Neuron (in vitro differentiated cells): ENCODE data around the gene FBXL5.

Experiments
- H2AFZ ChIP-seq: one replicate; pipeline ENCODE4 v1.6.1; 2013; ENCODE audit warnings: low read depth, mild to moderate bottlenecking, inconsistent platforms, low read length, moderate library complexity
- H3K27me3 ChIP-seq: one replicate; pipeline ENCODE4 v1.6.1; 2013; ENCODE audit warnings: low read length; ENCODE audit not compliant: insufficient read depth
- H3K36me3 ChIP-seq: one replicate; pipeline ENCODE4 v1.6.1; 2013; ENCODE audit warnings: low read length; ENCODE audit not compliant: insufficient read depth
- H3K4me1 ChIP-seq: one replicate; pipeline ENCODE4 v1.6.1; 2013; ENCODE audit warnings: low read length; ENCODE audit not compliant: insufficient read depth
- H3K4me3 ChIP-seq: 2 replicates; pipeline ENCODE4 v1.5.1; 2013; ENCODE audit warnings: mild to moderate bottlenecking, low read length, moderate library complexity
- H3K9me3 ChIP-seq: one replicate; pipeline ENCODE4 v1.6.1; 2013; ENCODE audit warnings: low read length

FBXL5 gene

DNA sequence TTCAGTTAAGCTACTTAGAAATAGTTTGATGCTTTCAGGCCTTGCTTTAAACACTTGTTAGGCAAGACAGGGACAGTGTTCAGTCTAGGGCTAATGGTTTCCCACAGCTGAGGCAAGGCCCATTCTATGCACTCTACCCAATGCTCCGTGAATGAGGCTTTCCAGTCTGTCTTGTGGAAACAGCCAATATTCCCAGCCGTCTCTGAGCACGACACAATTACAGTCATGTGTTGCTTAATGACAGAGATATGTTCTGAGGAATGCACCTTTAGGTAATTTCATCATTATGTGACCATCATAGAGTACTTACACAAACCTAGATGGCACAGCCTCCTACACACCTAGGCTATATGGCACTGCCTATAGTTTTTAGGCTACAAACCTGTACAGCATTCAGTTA lies 16.9 kb upstream of the FBXL5 start:
- no peak overlapping the region for H3K4me3 ChIP-seq
- no peaks in the 10 kb centered on the region for H3K27me3 ChIP-seq
- no peaks in the 10 kb centered on the region for H3K4me1 ChIP-seq
- peaks cover 22% of the 10 kb centered on the region for H3K36me3 ChIP-seq
- H3K9me3 ChIP-seq = peaks cover 2% of the 10 kb centered on the region
- no peak overlapping the region for H2AFZ ChIP-seq

DNA sequence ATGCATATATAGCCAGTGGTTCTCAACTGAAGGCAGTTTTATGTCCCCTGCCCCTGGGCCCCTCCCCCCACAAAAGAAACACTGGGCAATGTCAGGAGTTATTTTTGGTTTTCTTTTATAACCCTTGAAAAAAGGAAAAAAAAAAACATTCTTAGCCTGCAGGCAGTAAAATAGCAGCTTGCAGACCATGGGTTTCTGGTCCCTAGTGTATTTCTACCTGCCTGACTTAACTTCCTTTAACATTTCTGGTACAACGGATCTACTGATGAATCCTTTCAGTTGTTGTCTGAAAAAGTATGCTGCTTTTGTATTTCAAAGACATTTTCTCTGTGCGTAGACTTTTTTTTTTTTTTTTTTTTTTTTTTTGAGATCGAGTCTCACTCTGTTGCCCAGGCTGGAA lies 15.4 kb upstream of the FBXL5 start:
- no peaks in the 10 kb centered on the region for H3K27me3 ChIP-seq
- H3K36me3 ChIP-seq = peaks cover 31% of the 10 kb centered on the region
- H3K4me1 ChIP-seq = no peaks in the 10 kb centered on the region
- H3K9me3 ChIP-seq = peaks cover 2% of the 10 kb centered on the region
- H3K4me3 ChIP-seq = no peak overlapping the region
- no peak overlapping the region for H2AFZ ChIP-seq

DNA sequence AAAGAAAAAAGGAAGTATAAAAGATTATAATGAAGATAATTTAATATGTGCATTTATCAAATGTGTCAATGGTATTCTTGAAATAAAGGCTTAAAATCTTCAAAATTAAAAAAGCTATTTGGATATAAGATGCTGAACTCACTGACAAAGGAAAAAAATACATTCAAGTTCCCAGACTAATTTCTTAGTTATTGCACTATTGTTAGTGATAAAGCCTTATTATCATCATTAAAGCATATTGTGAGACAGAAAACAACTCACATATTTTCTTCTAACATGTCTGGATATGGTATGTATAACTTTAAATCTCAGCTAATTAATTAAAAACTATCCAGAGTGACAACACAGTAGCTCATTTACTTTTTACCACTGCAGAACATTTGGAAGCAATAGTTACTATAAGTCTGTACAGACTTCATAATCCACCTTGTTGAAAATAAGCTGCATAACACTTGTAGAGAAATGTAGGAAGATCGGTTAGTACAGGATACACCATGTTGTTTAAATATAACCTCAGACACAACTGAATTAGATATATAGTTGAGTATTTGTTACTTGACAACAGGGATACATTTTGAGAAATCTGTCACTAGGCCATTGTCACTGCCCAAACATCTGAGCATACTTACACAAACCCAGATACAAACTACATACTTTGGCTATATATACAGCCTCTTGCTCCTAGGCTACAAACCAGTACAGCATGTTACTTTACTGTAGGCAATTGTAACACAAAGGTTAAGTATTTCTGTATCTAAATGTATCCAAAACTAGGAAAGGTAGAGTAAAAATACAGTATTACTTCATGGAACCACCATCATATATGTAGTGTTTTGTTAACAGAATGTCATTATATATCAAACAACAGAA lies 13.6 kb upstream of the FBXL5 start:
- H2AFZ ChIP-seq = no peak overlapping the region
- no peaks in the 10 kb centered on the region for H3K4me1 ChIP-seq
- no peaks in the 10 kb centered on the region for H3K27me3 ChIP-seq
- H3K9me3 ChIP-seq = peaks cover 2% of the 10 kb centered on the region
- peaks cover 33% of the 10 kb centered on the region for H3K36me3 ChIP-seq
- no peak overlapping the region for H3K4me3 ChIP-seq

DNA sequence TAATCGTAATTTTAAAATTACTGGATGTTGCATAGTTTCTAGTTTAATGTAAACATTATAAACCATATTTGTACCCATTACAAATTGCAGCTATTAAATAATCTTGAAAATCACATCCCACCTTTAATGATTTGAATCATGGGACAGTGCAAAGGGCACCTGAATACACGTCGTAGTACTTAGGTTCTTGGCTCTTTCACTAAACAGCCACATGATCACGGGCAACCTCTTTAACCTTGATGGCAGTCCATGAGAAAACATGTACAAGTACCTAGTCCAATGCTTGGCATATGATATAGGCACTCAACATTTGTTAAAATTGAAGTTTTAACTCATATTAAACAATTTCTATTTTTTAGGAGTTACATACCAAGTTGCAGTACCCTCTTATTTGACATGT lies 11.8 kb upstream of the FBXL5 start:
- Histone ChIP-seq H3K9me3 (peaks cover under 1% of the 10 kb centered on the region), H3K27me3 (no peaks in the 10 kb centered on the region), H2AFZ (no peak overlapping the region), H3K36me3 (peaks cover 32% of the 10 kb centered on the region), H3K4me1 (no peaks in the 10 kb centered on the region), H3K4me3 (no peak overlapping the region)

DNA sequence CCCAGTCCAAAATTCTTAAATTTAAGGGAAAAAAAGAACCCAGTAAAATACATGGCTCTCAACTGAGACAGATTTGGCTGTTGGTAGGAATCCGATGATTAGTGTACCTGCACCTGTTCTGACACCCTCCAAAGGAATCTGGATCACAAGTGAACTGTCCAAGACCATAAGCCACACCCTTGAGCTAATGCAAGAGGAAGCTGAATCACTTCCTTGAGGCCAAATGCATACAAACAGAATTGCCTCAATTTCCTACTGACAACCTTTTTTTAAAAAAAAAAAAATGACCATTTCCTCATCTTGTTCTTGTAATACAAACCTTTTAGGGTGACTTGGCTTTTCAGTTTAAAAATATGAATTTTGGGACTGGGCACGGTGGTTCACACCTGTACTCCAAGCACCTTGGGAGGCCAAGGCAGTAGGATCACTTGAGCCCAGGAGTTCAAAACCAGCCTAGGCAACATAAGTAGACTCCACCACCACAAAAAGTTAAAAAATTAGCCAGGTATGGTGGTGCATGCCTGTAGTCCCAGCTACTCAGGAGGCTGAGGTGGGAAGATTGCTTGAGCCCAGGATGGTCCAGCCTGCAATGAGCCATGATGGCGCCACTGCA lies 10.7 kb upstream of the FBXL5 start:
- Histone ChIP-seq H3K9me3 (no peaks in the 10 kb centered on the region), H3K4me1 (no peaks in the 10 kb centered on the region), H3K4me3 (no peak overlapping the region), H3K36me3 (peaks cover 27% of the 10 kb centered on the region), H2AFZ (no peak overlapping the region), H3K27me3 (no peaks in the 10 kb centered on the region)

DNA sequence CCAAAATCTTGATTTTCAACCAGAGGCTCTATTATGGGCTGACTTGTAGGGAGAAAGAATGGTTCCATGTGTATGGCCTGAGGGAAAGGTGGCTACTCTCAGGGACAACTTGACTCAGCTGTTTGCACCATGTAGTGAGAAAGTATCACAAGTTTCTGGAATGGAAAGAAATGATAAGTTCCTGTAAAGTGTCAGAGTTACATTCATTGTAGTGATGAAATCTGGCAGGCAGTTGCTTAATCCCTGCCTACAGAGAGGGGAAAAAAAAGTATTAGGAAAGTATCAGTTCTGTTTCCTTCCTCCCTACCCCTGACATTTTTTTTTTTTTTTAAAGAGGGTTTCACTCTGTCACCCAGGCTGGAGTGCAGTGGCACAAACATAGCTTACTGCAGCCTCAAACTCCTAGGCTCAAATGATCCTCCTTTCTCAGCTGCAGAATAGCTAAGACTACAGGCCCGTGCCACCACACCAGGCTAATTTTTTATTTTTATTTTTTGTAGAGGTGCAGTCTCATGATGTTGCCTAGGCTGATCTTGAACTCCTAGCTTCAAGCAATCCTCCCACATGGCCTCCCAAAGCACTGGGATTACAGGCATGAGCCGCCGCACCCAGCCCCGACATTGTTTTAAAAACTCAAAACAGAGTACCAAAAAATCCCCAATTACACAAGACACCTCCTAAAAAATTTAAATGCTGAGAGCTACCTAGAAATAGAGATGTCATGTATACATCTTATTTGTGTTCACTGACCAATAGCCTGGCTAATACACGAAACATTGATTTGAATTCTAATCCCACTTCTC lies 4.8 kb upstream of the FBXL5 start:
- H3K9me3 ChIP-seq = no peaks in the 10 kb centered on the region
- no peak overlapping the region for H3K4me3 ChIP-seq
- peaks cover 4% of the 10 kb centered on the region for H3K4me1 ChIP-seq
- H3K27me3 ChIP-seq = no peaks in the 10 kb centered on the region
- peaks cover 2% of the 10 kb centered on the region for H3K36me3 ChIP-seq
- no peak overlapping the region for H2AFZ ChIP-seq

DNA sequence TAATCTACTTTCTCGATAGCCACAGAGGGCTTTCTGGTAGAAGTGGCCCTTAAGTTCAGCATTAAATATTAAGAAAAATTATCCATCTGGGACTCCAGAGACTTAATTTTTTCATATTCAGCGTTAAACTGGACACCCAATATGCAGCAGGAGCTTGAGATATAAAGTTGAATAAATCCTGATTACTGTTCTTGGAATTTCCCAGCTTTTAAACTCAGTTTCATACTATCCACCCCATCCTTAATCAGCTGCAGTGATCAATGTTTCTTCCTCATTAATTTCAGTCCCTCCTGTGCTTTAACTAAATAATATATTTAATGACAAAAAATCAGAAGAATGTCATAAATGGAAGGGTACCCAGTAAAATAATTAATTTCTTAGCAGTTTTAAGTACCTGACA lies 3.6 kb upstream of the FBXL5 start:
- peaks cover 2% of the 10 kb centered on the region for H3K36me3 ChIP-seq
- no peak overlapping the region for H2AFZ ChIP-seq
- no peak overlapping the region for H3K4me3 ChIP-seq

DNA sequence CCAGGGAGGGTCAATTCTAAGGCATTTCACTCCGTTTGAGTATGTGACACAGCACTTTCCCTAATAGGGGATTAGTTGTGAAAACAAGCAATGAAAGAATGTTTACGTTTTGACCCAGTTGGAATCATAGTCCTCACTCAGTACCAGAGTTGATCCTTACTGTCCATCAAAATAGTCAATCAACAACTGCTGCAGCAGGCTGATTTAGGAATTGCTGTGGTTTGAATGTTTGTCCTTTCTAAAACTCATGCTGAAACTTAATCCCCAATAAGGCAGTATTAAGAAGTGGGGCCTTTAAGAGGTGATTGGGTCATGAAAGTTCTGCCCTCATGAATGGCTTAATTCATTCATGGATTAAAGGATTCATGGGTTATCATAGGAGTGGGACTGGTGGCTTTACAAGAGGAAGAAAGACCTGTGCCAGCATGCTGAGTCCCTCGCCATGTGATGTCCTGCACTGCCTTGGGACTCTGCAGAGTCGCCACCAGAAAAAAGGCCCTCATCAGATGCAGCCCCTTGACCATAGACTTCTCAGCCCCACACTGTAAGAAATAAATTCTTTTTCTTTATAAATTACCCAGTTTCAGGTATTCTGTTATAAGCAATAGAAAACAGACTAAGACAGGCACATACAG lies 3.1 kb upstream of the FBXL5 start:
- Histone ChIP-seq H2AFZ (no peak overlapping the region), H3K4me3 (no peak overlapping the region), H3K9me3 (no peaks in the 10 kb centered on the region), H3K4me1 (peaks cover 8% of the 10 kb centered on the region), H3K36me3 (peaks cover 2% of the 10 kb centered on the region), H3K27me3 (no peaks in the 10 kb centered on the region)

More for the DNA sequence above, 3.6 kb upstream of the FBXL5 start:
- Histone ChIP-seq H3K4me1 (peaks cover 4% of the 10 kb centered on the region), H3K27me3 (no peaks in the 10 kb centered on the region), H3K9me3 (no peaks in the 10 kb centered on the region)

DNA sequence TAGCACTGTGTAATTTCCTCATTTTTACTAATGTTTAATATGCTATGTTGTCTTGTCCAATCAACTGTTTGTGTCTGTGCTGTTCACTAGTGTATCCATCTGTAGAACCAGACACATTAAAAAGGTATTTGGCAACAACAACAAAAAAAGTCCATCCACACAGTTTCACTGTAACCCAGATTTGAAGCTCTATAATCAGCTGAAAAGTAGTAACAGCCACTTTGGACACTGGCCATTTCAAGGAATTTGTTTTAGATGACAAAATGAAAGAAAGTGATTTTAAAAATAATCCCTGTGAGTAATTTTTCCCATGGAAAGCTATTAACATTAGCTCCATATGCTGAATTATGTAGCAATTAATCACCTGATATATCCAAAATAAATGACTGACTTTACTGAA lies 2.2 kb upstream of the FBXL5 start:
- Histone ChIP-seq H2AFZ (no peak overlapping the region), H3K36me3 (peaks cover under 1% of the 10 kb centered on the region), H3K4me3 (no peak overlapping the region), H3K27me3 (no peaks in the 10 kb centered on the region), H3K9me3 (no peaks in the 10 kb centered on the region), H3K4me1 (peaks cover 16% of the 10 kb centered on the region)

DNA sequence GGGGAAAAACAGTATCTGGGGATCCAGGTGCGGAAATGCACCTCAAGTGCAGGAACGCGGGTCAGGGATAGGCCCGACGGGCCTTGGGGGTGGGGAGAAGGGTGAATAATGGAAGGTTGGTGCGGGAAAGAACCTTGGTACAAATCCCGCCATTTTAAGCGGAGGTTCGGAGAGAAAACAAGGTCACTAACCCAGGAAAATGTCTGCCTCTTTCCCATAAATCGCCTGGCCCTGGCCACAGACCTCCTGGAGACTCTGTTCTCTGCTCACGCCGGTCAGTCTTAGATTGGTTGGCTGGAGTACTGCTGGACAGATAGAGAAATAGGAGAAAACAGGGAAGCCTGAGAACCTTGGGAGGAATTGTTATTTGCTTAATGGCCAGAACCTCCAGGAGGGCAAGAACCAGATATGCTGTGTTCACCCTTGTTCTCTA lies 897 bp upstream of the FBXL5 start:
- H3K36me3 ChIP-seq = no peaks in the 10 kb centered on the region
- no peaks in the 10 kb centered on the region for H3K27me3 ChIP-seq
- H2AFZ ChIP-seq = peak overlapping the region; percentile 86
- H3K4me1 ChIP-seq = peaks cover 24% of the 10 kb centered on the region
- H3K9me3 ChIP-seq = no peaks in the 10 kb centered on the region
- no peak overlapping the region for H3K4me3 ChIP-seq

DNA sequence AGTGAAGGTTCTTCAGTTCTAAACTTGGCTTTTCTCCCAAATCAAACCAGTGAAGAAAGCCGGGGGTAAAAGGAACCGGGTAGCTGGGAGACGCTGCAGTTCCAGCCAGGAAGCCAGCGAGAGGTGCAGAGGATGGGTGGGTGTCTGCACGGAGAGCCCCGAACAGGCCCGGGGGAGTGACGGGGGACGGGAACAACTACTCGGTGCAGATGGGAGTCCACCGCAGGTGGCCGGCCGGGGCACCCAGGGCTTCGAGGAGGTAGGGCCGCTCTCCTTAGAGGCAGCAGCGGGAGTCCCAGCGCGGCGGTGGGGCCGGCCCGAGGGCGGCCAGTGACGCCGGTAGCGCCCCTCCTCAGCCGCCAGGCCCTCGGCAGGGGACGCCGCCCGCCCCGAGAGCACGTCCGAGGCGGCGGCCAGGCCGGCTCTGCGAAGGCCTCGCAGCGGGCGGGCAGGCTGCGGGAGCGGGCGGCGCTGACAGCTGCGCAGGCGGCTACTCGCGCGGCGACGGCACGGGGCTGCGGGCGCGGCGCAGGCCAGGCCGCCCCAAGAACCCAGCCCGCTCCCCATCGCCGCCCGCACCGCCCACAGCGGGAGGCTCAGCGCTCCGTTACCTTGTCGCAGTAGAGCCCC lies 449 bp downstream of the FBXL5 start:
- Histone ChIP-seq H3K9me3 (no peaks in the 10 kb centered on the region), H3K4me1 (peaks cover 24% of the 10 kb centered on the region), H3K27me3 (no peaks in the 10 kb centered on the region), H2AFZ (peak overlapping the region; percentile 32), H3K4me3 (peak overlapping the region; percentile 86), H3K36me3 (no peaks in the 10 kb centered on the region)

DNA sequence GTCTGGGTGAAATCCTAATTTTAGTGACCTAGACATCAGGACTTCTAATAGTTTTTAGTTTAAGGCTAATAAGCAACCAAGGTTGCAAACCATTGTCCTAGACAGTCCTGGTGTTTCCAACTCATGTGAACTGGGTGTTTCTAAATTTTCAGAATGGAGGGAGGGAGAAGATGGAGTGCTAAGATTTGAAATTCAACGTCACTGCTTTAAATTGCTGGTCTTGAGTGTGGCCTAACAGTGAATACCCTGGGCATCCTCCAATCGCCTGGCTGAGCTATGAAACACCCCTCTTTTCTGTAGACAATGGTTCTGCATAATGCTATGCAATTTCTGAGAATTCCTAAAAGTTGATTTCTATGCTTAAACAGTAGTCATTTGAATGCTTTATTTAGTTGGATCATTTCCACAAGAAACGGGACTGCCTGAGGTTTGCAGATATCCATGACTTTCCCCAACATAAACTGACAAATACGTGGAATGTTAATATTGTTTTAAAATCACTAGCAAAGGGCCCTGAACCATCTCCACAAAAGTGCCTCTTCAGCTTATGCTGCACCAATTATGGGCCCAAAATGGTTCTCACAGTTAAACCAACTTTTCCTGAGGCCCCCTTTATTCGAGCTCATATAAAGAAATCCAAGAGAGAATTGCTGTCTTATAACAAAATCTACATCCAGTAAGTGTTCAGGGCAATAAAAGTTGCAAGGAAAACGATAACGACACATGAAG lies 1.1 kb downstream of the FBXL5 start:
- H3K4me1 ChIP-seq = peaks cover 24% of the 10 kb centered on the region

More for the DNA sequence above, 1.1 kb downstream of the FBXL5 start:
- Histone ChIP-seq H2AFZ (peak overlapping the region; percentile 32), H3K4me3 (peak overlapping the region; percentile 86), H3K27me3 (no peaks in the 10 kb centered on the region), H3K9me3 (no peaks in the 10 kb centered on the region), H3K36me3 (no peaks in the 10 kb centered on the region)
